ENCODE data around the gene KIAA1958. TPM values are rescaled to one million over a fixed set of nuclear protein-coding genes. Genes with fewer than 3 reads are reported as not detected.

The KIAA1958 gene
- total and polyA plus RNA-seq, 4 donors: 0.99 to 7.1 (median 3.3) TPM

- no peaks in the 10 kb centered on the region for H3K27me3 ChIP-seq (ENCODE audit: control insufficient read depth in 4 of 4, insufficient read depth in 4 of 4, low read length in 3 of 4)
- TF ChIP-seq FOXA2 (IDR thresholded peaks at IDR 0.05): no peak
- TF ChIP-seq, protein P1, sequence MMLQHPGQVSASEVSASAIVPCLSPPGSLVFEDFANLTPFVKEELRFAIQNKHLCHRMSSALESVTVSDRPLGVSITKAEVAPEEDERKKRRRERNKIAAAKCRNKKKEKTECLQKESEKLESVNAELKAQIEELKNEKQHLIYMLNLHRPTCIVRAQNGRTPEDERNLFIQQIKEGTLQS (IDR thresholded peaks at IDR 0.05): no peak
- no peak for TF ChIP-seq RAD21 (IDR thresholded peaks at IDR 0.05)
- no peak for TF ChIP-seq FOXA1 (IDR thresholded peaks at IDR 0.05)
- no peak for TF ChIP-seq NR2F2 (IDR thresholded peaks at IDR 0.05)
- TF ChIP-seq MAX (IDR thresholded peaks at IDR 0.05): no peak
- TF ChIP-seq ZBTB33 (IDR thresholded peaks at IDR 0.05): no peak
- TF ChIP-seq RXRA (IDR thresholded peaks at IDR 0.05): no peak
- TF ChIP-seq HNF4G (IDR thresholded peaks at IDR 0.05): no peak
- TF ChIP-seq GABPA (IDR thresholded peaks at IDR 0.05 in 1 of 2, conservative IDR thresholded peaks at IDR 0.05 in 1 of 2): no peak
- TF ChIP-seq YY1 (IDR thresholded peaks at IDR 0.05): no peak
- no peak for TF ChIP-seq CTCF (IDR thresholded peaks at IDR 0.05; ENCODE audit: low read depth, low read length, missing input control)
- no peak for TF ChIP-seq REST (IDR thresholded peaks at IDR 0.05)
- no peak for TF ChIP-seq EGR1 (IDR thresholded peaks at IDR 0.05; ENCODE audit: low read depth in 2 of 2)
- no peak for TF ChIP-seq HNF4A (conservative IDR thresholded peaks at IDR 0.05)
- TF ChIP-seq SP1 (IDR thresholded peaks at IDR 0.05): no peak
- no peak for TF ChIP-seq JUND (IDR thresholded peaks at IDR 0.05)
- no peak for TF ChIP-seq TAF1 (conservative IDR thresholded peaks at IDR 0.05)
- no peaks in the 10 kb centered on the region for H3K9me3 ChIP-seq (ENCODE audit: control insufficient read depth in 4 of 4, low read length in 3 of 4)
- WGBS: 97% methylated on average over 2 of the region's 2 CpGs
- H3K9ac ChIP-seq (ENCODE audit: low read depth in 1 of 2, low read length in 2 of 2): no peak overlapping the region
- DNase-seq (ENCODE audit: low spot score): no peak
- H3K27ac ChIP-seq (ENCODE audit: low read depth in 1 of 2, low read length in 2 of 2): no peak overlapping the region
- no peak overlapping the region for H3K4me3 ChIP-seq (ENCODE audit: low read depth in 1 of 3, low read length in 3 of 3)
- no peaks in the 10 kb centered on the region for H3K4me1 ChIP-seq (ENCODE audit: control insufficient read depth in 4 of 4, insufficient read depth in 4 of 4, low read length in 3 of 4)
- H3K36me3 ChIP-seq (ENCODE audit: control insufficient read depth in 4 of 4, insufficient read depth in 3 of 4, low read depth in 1 of 4, low read length in 3 of 4): no peaks in the 10 kb centered on the region
These were observed 118.2 kb downstream of the KIAA1958 start for GRCh38 chr9:112604790-112605189.

All from liver (tissue), 9 donors.